Parathyroid adenoma (tissue), 2 donors: ENCODE results near the gene ASXL2.
"Not testable (repeated sequence)": the region's sequence is repeated elsewhere in the genome, so short reads cannot be mapped to it uniquely, and the experiment has no call there.

Source experiments
- H2AFZ ChIP-seq: fragments of 300-600 bp; sonication (generic); one replicate; pipeline ENCODE4 v1.7.0; 2017; ENCODE audit warnings: antibody characterized with exemption, mild to moderate bottlenecking
- H3K27ac ChIP-seq: fragments of 300-600 bp; sonication (generic); one replicate; pipeline ENCODE4 v1.7.0; 2017
- H3K27me3 ChIP-seq: fragments of 300-600 bp; sonication (generic); one replicate; pipeline ENCODE4 v1.7.0; 2017; ENCODE audit warnings: low read length; ENCODE audit not compliant: control insufficient read depth, insufficient read depth
- H3K36me3 ChIP-seq: fragments of 300-600 bp; sonication (generic); one replicate; pipeline ENCODE4 v1.7.0; 2017; ENCODE audit warnings: low read length; ENCODE audit not compliant: control insufficient read depth, insufficient read depth
- H3K4me1 ChIP-seq: fragments of 300-600 bp; sonication (generic); one replicate; pipeline ENCODE4 v1.7.0; 2017; ENCODE audit warnings: control low read depth
- H3K4me2 ChIP-seq: fragments of 300-600 bp; sonication (generic); one replicate; pipeline ENCODE4 v1.7.0; 2017; ENCODE audit warnings: low read length
- H3K4me3 ChIP-seq: fragments of 300-600 bp; sonication (generic); one replicate; pipeline ENCODE4 v1.7.0; 2017; ENCODE audit warnings: low read depth, low read length
- H3K79me2 ChIP-seq: fragments of 300-600 bp; sonication (generic); one replicate; pipeline ENCODE4 v1.7.0; 2017; ENCODE audit warnings: control low read depth
- H3K9ac ChIP-seq: fragments of 300-600 bp; sonication (generic); one replicate; pipeline ENCODE4 v1.7.0; 2017; ENCODE audit warnings: mild to moderate bottlenecking
- H3K9me3 ChIP-seq: fragments of 300-600 bp; sonication (generic); one replicate; pipeline ENCODE4 v1.7.0; 2017; ENCODE audit warnings: low read length; ENCODE audit not compliant: control insufficient read depth
- CTCF ChIP-seq: fragments of 300-600 bp; sonication (generic); IDR thresholded peaks from one replicate; pipeline ENCODE4 v1.7.0; 2017; ENCODE audit warnings: antibody characterized with exemption, mild to moderate bottlenecking
- donor health status: primary hyperparathyroidism.

Gene ASXL2

GRCh38 chr2:25707927-25708590 lies 170.2 kb downstream of the ASXL2 start:
- no peak overlapping the region for H3K4me2 ChIP-seq
- H3K4me1 ChIP-seq = no peaks in the 10 kb centered on the region
- H3K79me2 ChIP-seq = no peaks in the 10 kb centered on the region
- no peak overlapping the region for H3K9ac ChIP-seq
- no peak overlapping the region for H3K4me3 ChIP-seq
- H3K36me3 ChIP-seq = no peaks in the 10 kb centered on the region
- no peak overlapping the region for H2AFZ ChIP-seq
- H3K9me3 ChIP-seq = no peaks in the 10 kb centered on the region
- H3K27ac ChIP-seq = no peak overlapping the region
- TF ChIP-seq CTCF = no peak
- H3K27me3 ChIP-seq = no peaks in the 10 kb centered on the region

GRCh38 chr2:25705575-25705974 lies 172.7 kb downstream of the ASXL2 start:
- H3K27ac ChIP-seq, H3K4me2 ChIP-seq, H2AFZ ChIP-seq, H3K36me3 ChIP-seq, H3K27me3 ChIP-seq, H3K79me2 ChIP-seq, H3K4me3 ChIP-seq, H3K4me1 ChIP-seq, H3K9ac ChIP-seq, H3K9me3 ChIP-seq: not testable (repeated sequence)

GRCh38 chr2:25701801-25702200 lies 176.5 kb downstream of the ASXL2 start:
- H3K27ac ChIP-seq = no peak overlapping the region
- H3K36me3 ChIP-seq = no peaks in the 10 kb centered on the region
- H3K9ac ChIP-seq = no peak overlapping the region
- H3K79me2 ChIP-seq = no peaks in the 10 kb centered on the region
- H3K4me2 ChIP-seq = no peak overlapping the region
- H3K27me3 ChIP-seq = no peaks in the 10 kb centered on the region
- no peaks in the 10 kb centered on the region for H3K9me3 ChIP-seq
- no peak for TF ChIP-seq CTCF
- peaks cover 15% of the 10 kb centered on the region for H3K4me1 ChIP-seq
- H3K4me3 ChIP-seq = no peak overlapping the region
- H2AFZ ChIP-seq = no peak overlapping the region

GRCh38 chr2:25700221-25700660 lies 178.0 kb downstream of the ASXL2 start:
- no peak overlapping the region for H3K9ac ChIP-seq
- H3K36me3 ChIP-seq = no peaks in the 10 kb centered on the region

GRCh38 chr2:25699216-25699615 lies 179.1 kb downstream of the ASXL2 start:
- H3K4me1 ChIP-seq = peaks cover 15% of the 10 kb centered on the region
- no peak overlapping the region for H2AFZ ChIP-seq
- H3K79me2 ChIP-seq = no peaks in the 10 kb centered on the region
- no peak overlapping the region for H3K4me2 ChIP-seq
- no peaks in the 10 kb centered on the region for H3K9me3 ChIP-seq
- no peak overlapping the region for H3K9ac ChIP-seq
- H3K4me3 ChIP-seq = no peak overlapping the region
- no peaks in the 10 kb centered on the region for H3K27me3 ChIP-seq
- H3K27ac ChIP-seq = no peak overlapping the region
- TF ChIP-seq CTCF = no peak
- H3K36me3 ChIP-seq = no peaks in the 10 kb centered on the region

More at GRCh38 chr2:25700221-25700660, 178.0 kb downstream of the ASXL2 start:
- H3K79me2 ChIP-seq = no peaks in the 10 kb centered on the region
- H3K4me2 ChIP-seq = no peak overlapping the region
- H3K9me3 ChIP-seq = no peaks in the 10 kb centered on the region
- no peak overlapping the region for H2AFZ ChIP-seq
- peak; percentile 83 for TF ChIP-seq CTCF
- peaks cover 15% of the 10 kb centered on the region for H3K4me1 ChIP-seq
- H3K27me3 ChIP-seq = no peaks in the 10 kb centered on the region
- H3K27ac ChIP-seq = no peak overlapping the region
- no peak overlapping the region for H3K4me3 ChIP-seq
